GM12878 (cell line): Measurements from ENCODE around the gene CCDC66. TPM values are rescaled to one million over a fixed set of nuclear protein-coding genes. Genes with fewer than 3 reads are reported as not detected.

Experiments
- ATAC-seq: fragments of 200-7000 bp; cut with Tn5 transposase; 3 replicates; pipeline ENCODE4 v1.9.1; 2020; ENCODE audit warnings: mild to moderate bottlenecking, moderate library complexity
- BruUV-seq: library from RNA; stranded (reverse); fragments of 400-500 nt; replicated peaks from 2 replicates; lab custom pipeline; 2021; lab: Mats Ljungman, UMichigan
- CTCF ChIA-PET: fragments of 300-600 bp; sonication (Branson Sonifier 250); formaldehyde crosslinking; extraction: SDS; loops from one replicate; lab custom pipeline; 2021; ENCODE audit warnings: inconsistent platforms; lab: Yijun Ruan, JAX
- POLR2A ChIA-PET: fragments of 350-600 bp; formaldehyde crosslinking; extraction: SDS; loops from one replicate; lab custom pipeline; 2021; ENCODE audit warnings: inconsistent platforms; lab: Charles Lee
- RAD21 ChIA-PET: fragments of 300-600 bp; sonication (Branson Sonifier 250); formaldehyde crosslinking; loops from one replicate; lab custom pipeline; 2023; ENCODE audit warnings: antibody characterized with exemption; ENCODE audit not compliant: unreplicated experiment; lab: Charles Lee
- SMC1A ChIA-PET: fragments of 300-600 bp; sonication (Branson Sonifier 250); formaldehyde crosslinking; loops from one replicate; lab custom pipeline; 2023; ENCODE audit not compliant: unreplicated experiment, uncharacterized antibody; lab: Charles Lee
- DNase-seq: peaks from one replicate; pipeline ENCODE4 v3.0.0-alpha.2; 2011; ENCODE audit warnings: low read depth, low spot score
- FAIRE-seq: peaks from 3 replicates; lab custom pipeline; 2011; peaks lifted over from hg19 to GRCh38; lab: Jason Lieb, UNC
- H2AFZ ChIP-seq: 2 replicates; pipeline ENCODE4 v1.6.0; 2011; ENCODE audit warnings: low read depth, low read length, control low read depth; ENCODE audit not compliant: control insufficient read depth
- H3K27ac ChIP-seq: 2 replicates; pipeline ENCODE4 v1.5.1; 2011; ENCODE audit warnings: control low read depth; ENCODE audit not compliant: control insufficient read depth, insufficient read depth
- H3K27me3 ChIP-seq, 2 experiments: replicated peaks in 1 of 2; 2 replicates each; pipeline versions ENCODE4 v1.6.0 to v1.6.1; 2011; ENCODE audit warnings: low read length in 1 of 2; ENCODE audit not compliant: control insufficient read depth in 2 of 2, insufficient read depth in 2 of 2
- H3K36me3 ChIP-seq, 2 experiments: 2 replicates each; pipeline ENCODE4 v1.5.1; 2011; ENCODE audit warnings: low read length in 1 of 2; ENCODE audit not compliant: control insufficient read depth in 2 of 2, insufficient read depth in 2 of 2
- H3K4me1 ChIP-seq: 2 replicates; pipeline ENCODE4 v1.6.1; 2011; ENCODE audit warnings: mild to moderate bottlenecking, low read length, moderate library complexity, mixed read lengths; ENCODE audit not compliant: control insufficient read depth, insufficient read depth
- H3K4me2 ChIP-seq: 2 replicates; pipeline ENCODE4 v1.6.0; 2011; ENCODE audit warnings: control low read depth; ENCODE audit not compliant: control insufficient read depth, insufficient read depth
- H3K4me3 ChIP-seq: fragments of 200-600 bp; sonication (generic); 2 replicates; pipeline ENCODE4 v1.5.1; 2016
- H3K79me2 ChIP-seq: 2 replicates; pipeline ENCODE4 v1.6.0; 2011; ENCODE audit warnings: low read length; ENCODE audit not compliant: control insufficient read depth, insufficient read depth
- H3K9ac ChIP-seq: 2 replicates; pipeline ENCODE4 v1.8.0; 2011; ENCODE audit warnings: low read length, control low read depth, mixed read lengths; ENCODE audit not compliant: control insufficient read depth, insufficient read depth
- H3K9me3 ChIP-seq: replicated peaks from 3 replicates; pipeline ENCODE4 v1.5.1; 2011; ENCODE audit warnings: mild to moderate bottlenecking, low read length; ENCODE audit not compliant: control insufficient read depth, insufficient read depth
- H4K20me1 ChIP-seq: 2 replicates; pipeline ENCODE4 v1.6.0; 2011; ENCODE audit not compliant: control insufficient read depth, insufficient read depth
- BCL11A ChIP-seq: IDR thresholded peaks from 2 replicates; pipeline ENCODE4 v1.6.1; 2011; ENCODE audit warnings: low read depth, low read length
- DPF2 ChIP-seq: fragments of 450-650 bp; IDR thresholded peaks from 2 replicates; pipeline ENCODE4 v1.6.1; 2017; ENCODE audit warnings: mild to moderate bottlenecking
- EP300 ChIP-seq, 2 experiments: fragments of 150-350 bp in 1 of 2; IDR thresholded peaks; 2 replicates each; pipeline ENCODE4 v1.6.1; 2011 to 2012; ENCODE audit warnings: low read depth in 2 of 2, low read length in 2 of 2, borderline replicate concordance in 1 of 2, improper control_type of control experiment in 1 of 2, inconsistent platforms in 1 of 2; ENCODE audit not compliant: control insufficient read depth in 1 of 2
- FOXM1 ChIP-seq: IDR thresholded peaks from 2 replicates; pipeline ENCODE4 v1.6.1; 2012; ENCODE audit warnings: low read depth, mild to moderate bottlenecking, inconsistent platforms, low read length, moderate library complexity
- IKZF2 ChIP-seq, 2 experiments: fragments of 450-650 bp; IDR thresholded peaks; 2 replicates each; pipeline ENCODE4 v1.6.1; 2017; ENCODE audit warnings: mild to moderate bottlenecking in 2 of 2, moderate library complexity in 2 of 2
- PAX5 ChIP-seq: IDR thresholded peaks from 2 replicates; pipeline ENCODE4 v1.6.1; 2011; ENCODE audit warnings: low read depth, low read length, borderline replicate concordance
- SIX5 ChIP-seq: IDR thresholded peaks from 2 replicates; pipeline ENCODE4 v1.6.1; 2011; ENCODE audit warnings: mild to moderate bottlenecking, low read depth, low read length, moderate library complexity; ENCODE audit not compliant: severe bottlenecking
- TCF3 ChIP-seq: IDR thresholded peaks from 2 replicates; pipeline ENCODE4 v1.6.1; 2012; ENCODE audit warnings: low read depth, mild to moderate bottlenecking, low read length, borderline replicate concordance; ENCODE audit not compliant: insufficient read depth
- WGBS: methylation state at CpG from one replicate; pipeline ENCODE4 v1.1.6; 2016; ENCODE audit warnings: low lambda C conversion rate; ENCODE audit not compliant: insufficient replicate concordance, insufficient coverage; ENCODE audit errors: missing lambda C conversion rate; 5-methylcytosine and 5-hydroxymethylcytosine counted together
- in situ Hi-C: fragments of 300-500 bp; cut with MboI; formaldehyde crosslinking; loops from 9 replicates; pipeline ENCODE4 v1.14.3; 2018; ENCODE audit warnings: mixed read lengths
- intact Hi-C: fragments of 100-400 bp; cut with micrococcal nuclease; formaldehyde crosslinking; loops from one replicate; pipeline ENCODE4 v1.14.2; 2022; ENCODE audit not compliant: unreplicated experiment
- polyA plus RNA-seq, 11 experiments: library from polyadenylated mRNA; depleted of rRNA in 4 of 11; unstranded in 6 of 11; stranded (reverse) in 5 of 11; fragments of >200 nt; fragmentation: Nextera tagmentation in 4 of 11; fragmentation: Illumina TruSeq in 1 of 11; extraction: Ambion mirVana in 4 of 11; extraction: Trizol in 1 of 11; gene quantifications; 1 replicate in 1 of 11; 2 replicates in 10 of 11; pipeline versions ENCODE4 v1.2.1 to v1.2.3, GENCODE V29; 2011 to 2016; ENCODE audit warnings: inconsistent platforms in 2 of 11, missing spikeins in 2 of 11, low read depth in 1 of 11
- total RNA-seq, 4 experiments: library from RNA; depleted of rRNA in 3 of 4; stranded (reverse); fragments of >200 nt in 3 of 4; fragmentation: Illumina TruSeq in 1 of 4; extraction: Trizol in 1 of 4; gene quantifications; 2 replicates each; pipeline versions ENCODE4 v1.2.1 to v1.2.3, GENCODE V29; 2013 to 2021
- TF ChIP-seq, protein P1 (sequence below): IDR thresholded peaks from 2 replicates; pipeline ENCODE4 v1.6.1; 2011; ENCODE audit warnings: low read depth, low read length, improper control_type of control experiment, borderline replicate concordance
- TF ChIP-seq, protein P2 (sequence below): fragments of 450-650 bp; IDR thresholded peaks from 2 replicates; pipeline ENCODE4 v1.6.1; 2017; ENCODE audit warnings: antibody characterized with exemption, mild to moderate bottlenecking, moderate library complexity

The CCDC66 gene
- total and polyA plus RNA-seq, 10 of the 15 experiments (the other 5 are each of a cell fraction or from before 2014, with no cell fraction given) = 9.4 to 31.9 (median 18.1) TPM

GRCh38 chr3:56633602-56634535, 76.9 kb downstream of the CCDC66 start:
- Histone ChIP-seq H3K9me3 (no peaks in the 10 kb centered on the region), H3K4me1 (no peaks in the 10 kb centered on the region), H3K27me3 (no peaks in the 10 kb centered on the region), H3K9ac (no peak overlapping the region), H2AFZ (no peak overlapping the region), H3K27ac (no peak overlapping the region), H3K79me2 (no peaks in the 10 kb centered on the region), H4K20me1 (no peaks in the 10 kb centered on the region), H3K36me3 (peaks cover 1 to 22% of the 10 kb centered on the region in 2 experiments; a peak in 3 of 4 replicates), H3K4me2 (no peak overlapping the region), H3K4me3 (no peak overlapping the region)
- BruUV-seq = no TSS peak
- intact Hi-C loops = no loop called here
- POLR2A ChIA-PET = no interaction called here
- RAD21 ChIA-PET = no interaction called here
- TF ChIP-seq DPF2 (no peak), PAX5 (no peak), FOXM1 (no peak), BCL11A (no peak), SIX5 (no peak), IKZF2 (IDR thresholded peaks at IDR 0.05) (no peak), EP300 (IDR thresholded peaks at IDR 0.05; ENCODE audit: borderline replicate concordance in 1 of 2, control insufficient read depth in 1 of 2, low read depth in 2 of 2, low read length in 2 of 2) (no peak), TCF3 (no peak)
- TF ChIP-seq, protein P1, sequence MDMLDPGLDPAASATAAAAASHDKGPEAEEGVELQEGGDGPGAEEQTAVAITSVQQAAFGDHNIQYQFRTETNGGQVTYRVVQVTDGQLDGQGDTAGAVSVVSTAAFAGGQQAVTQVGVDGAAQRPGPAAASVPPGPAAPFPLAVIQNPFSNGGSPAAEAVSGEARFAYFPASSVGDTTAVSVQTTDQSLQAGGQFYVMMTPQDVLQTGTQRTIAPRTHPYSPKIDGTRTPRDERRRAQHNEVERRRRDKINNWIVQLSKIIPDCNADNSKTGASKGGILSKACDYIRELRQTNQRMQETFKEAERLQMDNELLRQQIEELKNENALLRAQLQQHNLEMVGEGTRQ = no peak
- TF ChIP-seq, protein P2, sequence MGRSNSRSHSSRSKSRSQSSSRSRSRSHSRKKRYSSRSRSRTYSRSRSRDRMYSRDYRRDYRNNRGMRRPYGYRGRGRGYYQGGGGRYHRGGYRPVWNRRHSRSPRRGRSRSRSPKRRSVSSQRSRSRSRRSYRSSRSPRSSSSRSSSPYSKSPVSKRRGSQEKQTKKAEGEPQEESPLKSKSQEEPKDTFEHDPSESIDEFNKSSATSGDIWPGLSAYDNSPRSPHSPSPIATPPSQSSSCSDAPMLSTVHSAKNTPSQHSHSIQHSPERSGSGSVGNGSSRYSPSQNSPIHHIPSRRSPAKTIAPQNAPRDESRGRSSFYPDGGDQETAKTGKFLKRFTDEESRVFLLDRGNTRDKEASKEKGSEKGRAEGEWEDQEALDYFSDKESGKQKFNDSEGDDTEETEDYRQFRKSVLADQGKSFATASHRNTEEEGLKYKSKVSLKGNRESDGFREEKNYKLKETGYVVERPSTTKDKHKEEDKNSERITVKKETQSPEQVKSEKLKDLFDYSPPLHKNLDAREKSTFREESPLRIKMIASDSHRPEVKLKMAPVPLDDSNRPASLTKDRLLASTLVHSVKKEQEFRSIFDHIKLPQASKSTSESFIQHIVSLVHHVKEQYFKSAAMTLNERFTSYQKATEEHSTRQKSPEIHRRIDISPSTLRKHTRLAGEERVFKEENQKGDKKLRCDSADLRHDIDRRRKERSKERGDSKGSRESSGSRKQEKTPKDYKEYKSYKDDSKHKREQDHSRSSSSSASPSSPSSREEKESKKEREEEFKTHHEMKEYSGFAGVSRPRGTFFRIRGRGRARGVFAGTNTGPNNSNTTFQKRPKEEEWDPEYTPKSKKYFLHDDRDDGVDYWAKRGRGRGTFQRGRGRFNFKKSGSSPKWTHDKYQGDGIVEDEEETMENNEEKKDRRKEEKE = no peak
- no peak for ATAC-seq
- CTCF ChIA-PET = interaction anchor here (1.0 kb wide), 1 partner anchor 28 kb away, joined by 3 read pairs; no protein-coding TSS in a partner anchor
- 98% methylated on average over 9 of the region's 9 CpGs for WGBS
- in situ Hi-C loops = no loop called here
- SMC1A ChIA-PET = interaction anchor here (1.2 kb wide), 1 partner anchor 23 kb away, joined by 3 read pairs; no protein-coding TSS in a partner anchor
- peak; percentile 13 for FAIRE-seq
- DNase-seq = no peak
